Measurements from ENCODE around the gene KCTD14. TPM values are rescaled to one million over a fixed set of nuclear protein-coding genes. Genes with fewer than 3 reads are reported as not detected.
"Not testable (repeated sequence)": the region's sequence is repeated elsewhere in the genome, so short reads cannot be mapped to it uniquely, and the experiment has no call there.

Gene KCTD14
- total RNA-seq, 1 donor: not detected

DNA sequence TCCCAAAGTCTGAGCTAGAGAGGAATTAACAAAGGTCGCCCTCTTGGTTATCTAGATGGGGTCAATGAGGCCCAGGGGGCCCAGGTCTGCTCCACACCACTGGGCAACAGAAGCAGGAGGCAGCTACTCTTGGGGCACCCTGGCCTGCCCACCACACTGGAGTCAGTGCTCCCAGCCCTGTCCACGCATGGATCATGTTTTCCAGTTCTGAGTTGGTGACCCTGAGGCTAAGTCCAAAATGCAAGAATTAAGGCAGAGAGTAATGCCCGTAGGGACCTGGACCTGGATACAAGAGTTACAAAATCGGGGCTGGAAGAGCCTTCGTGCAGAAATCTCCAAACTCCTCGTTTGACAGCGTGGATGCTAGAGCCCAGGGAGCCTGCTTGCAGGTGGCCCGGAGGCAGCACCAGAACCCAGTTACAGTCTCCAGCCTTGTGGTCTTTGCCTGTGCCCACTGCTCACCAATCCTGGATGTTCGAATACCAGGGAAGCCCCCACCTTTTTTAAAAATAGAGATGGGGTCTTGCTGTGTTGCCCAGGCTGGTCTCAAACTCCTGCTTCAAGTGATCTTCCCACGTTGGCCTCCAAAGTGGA is 34.5 kb upstream of the KCTD14 start:
- Histone ChIP-seq H3K4me3 (ENCODE audit: low read length) (no peak overlapping the region), H3K27me3 (ENCODE audit: insufficient read depth, low read length) (no peaks in the 10 kb centered on the region), H3K4me1 (ENCODE audit: insufficient read depth, low read length) (no peaks in the 10 kb centered on the region), H3K9me3 (ENCODE audit: low read depth, low read length) (no peaks in the 10 kb centered on the region)

- Histone ChIP-seq H3K4me1 (ENCODE audit: insufficient read depth, low read length) (no peaks in the 10 kb centered on the region), H3K9me3 (ENCODE audit: low read depth, low read length) (no peaks in the 10 kb centered on the region), H3K27me3 (ENCODE audit: insufficient read depth, low read length) (no peaks in the 10 kb centered on the region), H3K4me3 (ENCODE audit: low read length) (no peak overlapping the region)
Observed at GRCh38 chr11:78056093-78056492, 33.0 kb upstream of the KCTD14 start.

GRCh38 chr11:78054971-78055370 is 31.9 kb upstream of the KCTD14 start:
- Histone ChIP-seq H3K4me1 (ENCODE audit: insufficient read depth, low read length) (no peaks in the 10 kb centered on the region), H3K27me3 (ENCODE audit: insufficient read depth, low read length) (no peaks in the 10 kb centered on the region), H3K4me3 (ENCODE audit: low read length) (no peak overlapping the region), H3K9me3 (ENCODE audit: low read depth, low read length) (no peaks in the 10 kb centered on the region)

DNA sequence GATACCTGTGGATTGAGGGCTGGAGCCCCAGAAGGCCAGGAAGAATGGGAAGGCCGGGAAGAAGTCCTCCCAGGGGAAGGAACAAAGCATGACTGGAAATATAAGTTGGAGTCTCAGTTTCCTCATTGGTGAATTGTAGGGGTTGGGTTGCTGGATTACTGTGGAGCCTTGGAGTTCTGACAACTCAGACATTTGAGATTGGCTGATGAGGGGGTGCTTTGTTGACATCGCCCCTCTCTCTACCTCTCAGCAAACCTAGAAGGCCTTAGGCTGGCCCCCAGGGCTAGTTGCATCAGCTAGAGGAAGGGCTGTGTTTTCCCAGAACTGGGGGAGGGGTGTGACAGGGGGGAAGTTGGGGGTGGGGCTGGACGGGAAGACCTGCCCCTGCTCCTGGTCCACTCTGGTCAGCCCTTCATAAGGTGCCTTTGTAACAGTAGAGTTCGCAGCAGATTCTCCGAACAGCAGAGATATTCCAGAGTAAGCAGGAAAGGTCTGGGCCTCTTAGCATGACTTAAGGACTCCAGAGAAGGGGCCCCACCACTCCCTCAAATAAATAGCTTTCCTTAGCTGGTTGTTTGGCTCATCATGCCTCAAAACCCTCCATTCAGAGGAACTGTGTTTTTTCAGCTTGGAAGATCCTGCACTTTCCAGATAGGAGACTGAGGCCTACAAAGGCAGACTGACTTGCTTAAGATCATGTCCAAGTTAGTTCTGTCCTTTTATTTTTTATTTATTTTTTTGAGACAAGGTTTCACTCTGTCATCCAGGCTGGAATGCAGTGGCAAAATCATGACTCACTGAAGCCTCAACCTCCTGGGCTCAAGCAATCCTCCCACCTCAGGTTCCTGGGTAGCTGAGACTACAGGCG is 28.1 kb upstream of the KCTD14 start:
- Histone ChIP-seq H3K4me3 (ENCODE audit: low read length) (no peak overlapping the region), H3K4me1 (ENCODE audit: insufficient read depth, low read length) (no peaks in the 10 kb centered on the region), H3K27me3 (ENCODE audit: insufficient read depth, low read length) (no peaks in the 10 kb centered on the region), H3K9me3 (ENCODE audit: low read depth, low read length) (no peaks in the 10 kb centered on the region)

GRCh38 chr11:78049348-78049747 is 26.3 kb upstream of the KCTD14 start:
- Histone ChIP-seq H3K9me3 (ENCODE audit: low read depth, low read length) (no peaks in the 10 kb centered on the region), H3K27me3 (ENCODE audit: insufficient read depth, low read length) (no peaks in the 10 kb centered on the region), H3K4me1 (ENCODE audit: insufficient read depth, low read length) (peaks cover 5% of the 10 kb centered on the region)

GRCh38 chr11:78048561-78048960 is 25.5 kb upstream of the KCTD14 start:
- H3K4me3 ChIP-seq (ENCODE audit: low read length): no peak overlapping the region
- H3K27me3 ChIP-seq (ENCODE audit: insufficient read depth, low read length): no peaks in the 10 kb centered on the region
- H3K4me1 ChIP-seq (ENCODE audit: insufficient read depth, low read length): peaks cover 5% of the 10 kb centered on the region
- no peaks in the 10 kb centered on the region for H3K9me3 ChIP-seq (ENCODE audit: low read depth, low read length)

More at GRCh38 chr11:78049348-78049747, 26.3 kb upstream of the KCTD14 start:
- H3K4me3 ChIP-seq (ENCODE audit: low read length): no peak overlapping the region

- no peak overlapping the region for H3K4me3 ChIP-seq (ENCODE audit: low read length)
- H3K4me1 ChIP-seq (ENCODE audit: insufficient read depth, low read length): peaks cover 5% of the 10 kb centered on the region
- no peaks in the 10 kb centered on the region for H3K9me3 ChIP-seq (ENCODE audit: low read depth, low read length)
Observed at GRCh38 chr11:78046486-78046854, 23.4 kb upstream of the KCTD14 start.

DNA sequence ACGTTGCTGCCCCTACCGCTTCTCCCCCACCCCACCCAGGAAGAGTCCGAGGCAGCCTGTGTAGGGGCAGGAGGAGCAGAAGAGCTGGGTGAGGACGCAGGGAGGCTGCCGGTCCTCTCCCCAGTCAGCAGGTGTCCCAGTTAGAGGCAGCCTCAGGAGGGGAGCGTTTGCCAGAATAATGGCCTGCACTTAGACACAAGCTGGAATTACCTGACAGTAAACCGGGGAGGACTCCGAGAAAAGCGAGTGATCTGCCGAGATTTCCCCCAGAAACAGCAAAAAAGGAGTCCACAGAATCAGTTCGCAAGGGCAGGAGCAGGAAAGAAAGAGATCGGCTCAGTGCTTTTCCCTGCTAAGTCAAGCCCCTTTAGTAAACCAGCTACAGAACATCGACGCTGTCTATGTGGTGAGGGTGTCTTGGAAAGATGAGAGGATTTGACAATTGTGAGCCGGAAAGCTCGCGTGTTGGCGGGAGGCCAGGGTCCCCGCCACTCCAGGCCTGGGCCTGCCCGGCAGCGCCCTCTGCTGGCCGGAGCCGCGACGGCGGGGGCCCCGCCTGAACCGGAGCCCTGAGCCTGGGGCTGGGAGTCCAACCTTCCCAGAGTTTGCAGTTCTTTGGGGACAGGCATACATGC is 22.9 kb upstream of the KCTD14 start:
- Histone ChIP-seq H3K27me3 (ENCODE audit: insufficient read depth, low read length) (no peaks in the 10 kb centered on the region), H3K4me1 (ENCODE audit: insufficient read depth, low read length) (peaks cover 5% of the 10 kb centered on the region), H3K4me3 (ENCODE audit: low read length) (no peak overlapping the region), H3K9me3 (ENCODE audit: low read depth, low read length) (no peaks in the 10 kb centered on the region)

More at GRCh38 chr11:78046486-78046854, 23.4 kb upstream of the KCTD14 start:
- H3K27me3 ChIP-seq (ENCODE audit: insufficient read depth, low read length): no peaks in the 10 kb centered on the region

- H3K4me1 ChIP-seq (ENCODE audit: insufficient read depth, low read length): peaks cover 12% of the 10 kb centered on the region
- H3K4me3 ChIP-seq (ENCODE audit: low read length): no peak overlapping the region
- no peaks in the 10 kb centered on the region for H3K9me3 ChIP-seq (ENCODE audit: low read depth, low read length)
- H3K27me3 ChIP-seq (ENCODE audit: insufficient read depth, low read length): no peaks in the 10 kb centered on the region
Observed at GRCh38 chr11:78044706-78045105, 21.6 kb upstream of the KCTD14 start.

- Histone ChIP-seq H3K4me3 (ENCODE audit: low read length) (no peak overlapping the region), H3K9me3 (ENCODE audit: low read depth, low read length) (no peaks in the 10 kb centered on the region), H3K4me1 (ENCODE audit: insufficient read depth, low read length) (peaks cover 18% of the 10 kb centered on the region), H3K27me3 (ENCODE audit: insufficient read depth, low read length) (no peaks in the 10 kb centered on the region)
Observed at GRCh38 chr11:78041843-78042440, 18.9 kb upstream of the KCTD14 start.

- not testable (repeated sequence) for H3K27me3 ChIP-seq (ENCODE audit: insufficient read depth, low read length); H3K4me3 ChIP-seq (ENCODE audit: low read length); H3K9me3 ChIP-seq (ENCODE audit: low read depth, low read length)
- H3K4me1 ChIP-seq (ENCODE audit: insufficient read depth, low read length): peaks cover 18% of the 10 kb centered on the region
Observed at GRCh38 chr11:78041380-78041719, 18.3 kb upstream of the KCTD14 start.

GRCh38 chr11:78040691-78041379 is 17.8 kb upstream of the KCTD14 start:
- Histone ChIP-seq H3K9me3 (ENCODE audit: low read depth, low read length) (no peaks in the 10 kb centered on the region), H3K4me3 (ENCODE audit: low read length) (no peak overlapping the region), H3K27me3 (ENCODE audit: insufficient read depth, low read length) (no peaks in the 10 kb centered on the region), H3K4me1 (ENCODE audit: insufficient read depth, low read length) (peaks cover 15% of the 10 kb centered on the region)

GRCh38 chr11:78039919-78040671 is 17.0 kb upstream of the KCTD14 start:
- no peaks in the 10 kb centered on the region for H3K9me3 ChIP-seq (ENCODE audit: low read depth, low read length)
- no peak overlapping the region for H3K4me3 ChIP-seq (ENCODE audit: low read length)
- H3K4me1 ChIP-seq (ENCODE audit: insufficient read depth, low read length): peaks cover 12% of the 10 kb centered on the region

DNA sequence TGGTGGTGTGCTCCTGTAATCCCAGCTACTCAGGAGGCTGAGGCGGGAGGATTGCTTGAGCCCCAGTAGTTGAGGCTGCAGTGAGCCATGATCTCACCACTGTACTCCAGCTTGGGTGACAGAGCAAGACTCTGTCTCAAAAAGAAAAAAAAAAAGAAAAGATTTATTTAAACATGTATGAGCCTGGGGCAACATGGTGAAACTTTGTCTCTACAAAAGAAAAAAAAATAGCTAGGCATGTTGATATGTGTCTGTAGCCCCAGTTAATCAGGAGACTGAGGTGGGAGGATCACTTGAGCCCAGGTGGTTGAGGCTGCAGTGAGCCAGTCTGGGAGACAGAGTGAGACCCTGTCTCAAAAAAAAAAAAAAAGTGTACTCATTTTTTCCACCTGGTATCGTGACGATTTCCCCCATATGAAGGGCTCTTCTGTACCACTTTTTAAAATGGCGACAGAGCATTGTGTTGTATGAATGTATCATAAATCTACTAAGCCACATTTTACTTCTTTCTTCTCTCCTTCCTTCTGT is 16.4 kb upstream of the KCTD14 start:
- Histone ChIP-seq H3K9me3 (ENCODE audit: low read depth, low read length) (no peaks in the 10 kb centered on the region), H3K4me3 (ENCODE audit: low read length) (no peak overlapping the region), H3K27me3 (ENCODE audit: insufficient read depth, low read length) (no peaks in the 10 kb centered on the region), H3K4me1 (ENCODE audit: insufficient read depth, low read length) (peaks cover 12% of the 10 kb centered on the region)

More at GRCh38 chr11:78039919-78040671, 17.0 kb upstream of the KCTD14 start:
- no peaks in the 10 kb centered on the region for H3K27me3 ChIP-seq (ENCODE audit: insufficient read depth, low read length)
